Sigmoid colon (tissue), 4 donors: ENCODE data around the gene TRIM52.

Experiments used
- EP300 ChIP-seq, 4 donors: sonication (generic); formaldehyde crosslinking; IDR thresholded peaks; one replicate each; pipeline ENCODE4 v1.6.1; 2017; ENCODE audit warnings: antibody characterized with exemption in 4 of 4
- POLR2A ChIP-seq, 2 donors: fragments of 450-650 bp; IDR thresholded peaks; one replicate each; pipeline ENCODE4 v1.6.1; 2016; ENCODE audit warnings: antibody characterized with exemption in 2 of 2, mild to moderate bottlenecking in 2 of 2, moderate library complexity in 2 of 2
- POLR2AphosphoS5 ChIP-seq, 4 donors: sonication (generic); formaldehyde crosslinking; IDR thresholded peaks; one replicate each; pipeline ENCODE4 v1.6.1; 2017; ENCODE audit warnings: antibody characterized with exemption in 4 of 4
- TF ChIP-seq, protein P1 (sequence below), 4 experiments: fragments of 450-650 bp in 3 of 4; fragments of 200-600 bp in 1 of 4; IDR thresholded peaks; one replicate each; pipeline ENCODE4 v1.5.1; 2016 to 2019; ENCODE audit warnings: antibody characterized with exemption in 4 of 4, mild to moderate bottlenecking in 3 of 4, moderate library complexity in 2 of 4

DNA sequence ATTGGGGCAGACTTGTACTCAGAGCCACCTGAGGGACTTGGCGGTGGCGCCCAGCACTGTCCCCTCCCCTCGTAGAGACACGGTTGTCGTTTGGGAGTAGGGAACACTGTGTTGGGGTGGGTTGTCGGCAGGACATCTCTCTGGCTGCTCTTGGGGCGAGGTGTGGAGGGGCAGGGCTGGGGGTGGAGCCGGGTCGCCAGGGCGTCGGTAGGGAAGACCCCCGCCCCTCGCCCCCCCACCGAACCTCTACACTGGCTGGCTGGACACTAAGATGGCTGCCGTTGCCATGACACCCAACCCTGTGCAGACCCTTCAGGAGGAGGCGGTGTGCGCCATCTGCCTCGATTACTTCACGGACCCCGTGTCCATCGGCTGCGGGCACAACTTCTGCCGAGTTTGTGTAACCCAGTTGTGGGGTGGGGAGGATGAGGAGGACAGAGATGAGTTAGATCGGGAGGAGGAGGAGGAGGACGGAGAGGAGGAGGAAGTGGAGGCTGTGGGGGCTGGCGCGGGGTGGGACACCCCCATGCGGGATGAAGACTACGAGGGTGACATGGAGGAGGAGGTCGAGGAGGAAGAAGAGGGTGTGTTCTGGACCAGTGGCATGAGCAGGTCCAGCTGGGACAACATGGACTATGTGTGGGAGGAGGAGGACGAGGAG, 37.1 kb downstream of the TRIM52 start:
- TF ChIP-seq POLR2AphosphoS5 (IDR thresholded peaks at IDR 0.05) = no peak
- TF ChIP-seq, protein P1, sequence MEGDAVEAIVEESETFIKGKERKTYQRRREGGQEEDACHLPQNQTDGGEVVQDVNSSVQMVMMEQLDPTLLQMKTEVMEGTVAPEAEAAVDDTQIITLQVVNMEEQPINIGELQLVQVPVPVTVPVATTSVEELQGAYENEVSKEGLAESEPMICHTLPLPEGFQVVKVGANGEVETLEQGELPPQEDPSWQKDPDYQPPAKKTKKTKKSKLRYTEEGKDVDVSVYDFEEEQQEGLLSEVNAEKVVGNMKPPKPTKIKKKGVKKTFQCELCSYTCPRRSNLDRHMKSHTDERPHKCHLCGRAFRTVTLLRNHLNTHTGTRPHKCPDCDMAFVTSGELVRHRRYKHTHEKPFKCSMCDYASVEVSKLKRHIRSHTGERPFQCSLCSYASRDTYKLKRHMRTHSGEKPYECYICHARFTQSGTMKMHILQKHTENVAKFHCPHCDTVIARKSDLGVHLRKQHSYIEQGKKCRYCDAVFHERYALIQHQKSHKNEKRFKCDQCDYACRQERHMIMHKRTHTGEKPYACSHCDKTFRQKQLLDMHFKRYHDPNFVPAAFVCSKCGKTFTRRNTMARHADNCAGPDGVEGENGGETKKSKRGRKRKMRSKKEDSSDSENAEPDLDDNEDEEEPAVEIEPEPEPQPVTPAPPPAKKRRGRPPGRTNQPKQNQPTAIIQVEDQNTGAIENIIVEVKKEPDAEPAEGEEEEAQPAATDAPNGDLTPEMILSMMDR (IDR thresholded peaks at IDR 0.05) = no peak
- TF ChIP-seq POLR2A (IDR thresholded peaks at IDR 0.05) = no peak
- TF ChIP-seq EP300 (IDR thresholded peaks at IDR 0.05) = no peak
